Mucosa of rectum (tissue), 2 donors: ENCODE measurements around the gene PRDM1.

ENCODE experiments used
- H3K27ac ChIP-seq, 2 donors: one replicate each; pipeline ENCODE4 v1.7.0; 2013; ENCODE audit warnings: inconsistent platforms in 2 of 2, low read depth in 2 of 2, low read length in 2 of 2
- H3K27me3 ChIP-seq, 2 donors: one replicate each; pipeline ENCODE4 v1.7.0; 2013; ENCODE audit warnings: low read length in 2 of 2; ENCODE audit not compliant: control insufficient read depth in 2 of 2, insufficient read depth in 2 of 2
- H3K36me3 ChIP-seq, 2 donors: one replicate each; pipeline ENCODE4 v1.7.0; 2013; ENCODE audit warnings: low read length in 2 of 2; ENCODE audit not compliant: control insufficient read depth in 2 of 2, insufficient read depth in 2 of 2
- H3K4me1 ChIP-seq, 2 donors: one replicate each; pipeline ENCODE4 v1.7.0; 2013; ENCODE audit warnings: low read length in 2 of 2, mild to moderate bottlenecking in 1 of 2; ENCODE audit not compliant: control insufficient read depth in 2 of 2, insufficient read depth in 2 of 2
- H3K4me3 ChIP-seq, 2 donors: one replicate each; pipeline ENCODE4 v1.7.0; 2013; ENCODE audit warnings: low read length in 2 of 2
- H3K9ac ChIP-seq, 2 donors: one replicate each; pipeline ENCODE4 v1.7.0; 2013; ENCODE audit warnings: low read length in 2 of 2, low read depth in 1 of 2, mild to moderate bottlenecking in 1 of 2
- H3K9me3 ChIP-seq, 2 donors: one replicate each; pipeline ENCODE4 v1.7.0; 2013; ENCODE audit warnings: low read length in 2 of 2; ENCODE audit not compliant: control insufficient read depth in 2 of 2
- donor health status: healthy.
- donor health status: Normal muscosa, but diverticular disease.

Gene PRDM1

DNA sequence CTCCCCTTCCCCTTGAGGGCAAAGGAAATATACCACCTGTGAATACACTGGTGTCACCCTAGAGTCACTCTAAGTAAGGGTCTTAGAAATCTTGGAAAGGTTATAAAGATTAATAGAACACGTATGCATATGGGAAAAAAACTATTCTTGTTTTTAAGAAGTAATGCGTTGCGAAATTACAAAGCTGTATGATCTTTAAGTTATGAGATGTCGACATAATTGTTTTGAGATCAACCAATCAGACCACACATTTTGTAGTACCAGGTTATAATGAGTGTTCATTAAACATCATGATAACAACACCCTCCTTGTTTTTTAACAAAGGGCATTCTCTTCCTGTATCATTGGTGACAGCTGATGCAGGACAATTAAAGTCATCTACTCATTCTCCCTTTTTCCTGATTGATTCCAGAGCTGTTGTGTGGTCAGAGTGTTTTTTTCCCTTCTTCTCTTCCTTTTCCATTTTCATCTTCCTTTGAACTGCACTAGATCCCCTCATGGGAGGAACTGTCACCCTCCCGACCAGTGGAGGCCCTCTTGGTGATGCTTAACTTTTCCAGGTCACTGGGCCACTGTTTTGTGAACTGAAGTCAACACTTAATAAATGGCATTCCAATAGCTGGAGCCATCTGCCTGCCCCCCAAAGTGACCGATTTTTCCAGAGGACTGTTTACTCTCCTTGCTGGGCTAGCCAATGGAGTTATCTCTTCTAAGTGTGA is 37.0 kb downstream of the PRDM1 start:
- H3K4me1 ChIP-seq, result peaks cover 11 to 17% of the 10 kb centered on the region in 2 donors
- no peaks in the 10 kb centered on the region for H3K36me3 ChIP-seq
- H3K4me3 ChIP-seq, result no peak overlapping the region
- H3K27me3 ChIP-seq, result no peaks in the 10 kb centered on the region
- H3K27ac ChIP-seq, result no peak overlapping the region
- no peak overlapping the region for H3K9ac ChIP-seq
- H3K9me3 ChIP-seq, result no peaks in the 10 kb centered on the region

DNA sequence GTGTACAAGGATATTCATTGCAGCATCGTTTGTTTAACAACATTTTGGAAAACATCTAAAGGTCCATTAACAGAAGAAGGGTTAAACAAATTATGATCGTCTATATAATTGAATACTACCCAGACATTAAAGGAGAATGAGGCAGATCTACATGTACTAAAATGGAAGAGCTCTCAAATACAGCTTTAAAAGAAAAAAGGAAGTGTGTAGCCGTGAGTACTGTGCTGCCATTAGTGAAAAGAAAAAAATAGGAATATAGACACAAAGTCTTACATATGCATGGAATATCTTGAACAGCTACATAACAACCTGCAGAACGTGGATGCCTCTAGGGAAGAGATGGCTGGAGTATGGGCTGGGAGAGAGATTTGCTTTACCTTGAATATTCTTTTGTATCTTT is 37.9 kb downstream of the PRDM1 start:
- H3K4me1 ChIP-seq, result peaks cover 11 to 19% of the 10 kb centered on the region in 2 donors
- no peaks in the 10 kb centered on the region for H3K36me3 ChIP-seq
- H3K27me3 ChIP-seq, result no peaks in the 10 kb centered on the region
- no peaks in the 10 kb centered on the region for H3K9me3 ChIP-seq
- H3K9ac ChIP-seq, result no peak overlapping the region
- no peak overlapping the region for H3K4me3 ChIP-seq
- H3K27ac ChIP-seq, result no peak overlapping the region

DNA sequence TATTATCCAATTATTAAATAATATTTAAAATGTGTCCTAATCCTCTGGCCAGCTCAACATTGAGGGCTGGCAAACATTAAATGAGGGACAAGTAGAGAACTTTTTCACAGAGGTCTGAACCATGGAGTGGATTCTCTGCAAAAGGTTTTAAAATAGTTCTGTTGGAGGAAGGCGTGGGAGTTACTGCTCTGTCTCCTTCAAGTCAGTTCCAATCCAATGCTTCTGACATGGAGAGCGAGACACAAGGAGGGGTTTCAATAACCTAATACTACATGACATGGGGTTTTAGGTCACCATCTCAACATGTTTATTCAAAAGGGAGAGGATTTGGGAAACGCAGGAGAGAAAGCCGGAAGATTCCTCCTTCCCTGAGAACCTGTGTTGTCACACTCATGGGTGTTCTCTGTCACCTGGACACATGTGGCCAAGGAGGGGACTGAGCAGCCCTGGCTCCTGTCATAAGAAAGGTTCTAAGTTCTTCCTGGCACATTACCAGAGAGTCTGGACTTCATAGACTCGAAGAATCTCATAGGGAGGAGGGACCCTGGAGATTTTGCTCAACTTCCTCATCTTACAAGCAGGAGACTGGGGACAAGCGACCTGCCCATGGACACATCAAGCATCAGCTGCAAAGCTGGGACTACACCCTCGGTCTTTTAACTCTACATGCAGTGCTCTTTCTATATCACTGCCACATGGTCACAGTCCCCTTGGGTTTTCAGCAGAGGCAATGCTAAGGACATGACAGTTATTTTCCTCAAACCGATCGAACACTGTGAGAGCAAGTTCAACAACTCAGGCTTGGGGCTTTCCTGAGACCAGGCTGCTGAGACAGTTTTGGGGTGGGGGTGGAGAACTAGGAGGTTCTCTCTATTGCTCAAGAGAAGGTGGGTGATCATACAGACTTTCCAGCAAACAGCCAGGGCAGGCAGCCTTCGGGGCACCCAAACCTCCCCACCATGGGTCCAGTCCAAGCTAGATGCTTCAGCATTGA is 38.6 kb downstream of the PRDM1 start:
- peak overlapping the region in 1 of 2 donors; percentile 21 for H3K27ac ChIP-seq
- no peaks in the 10 kb centered on the region for H3K9me3 ChIP-seq
- peaks cover 16 to 18% of the 10 kb centered on the region in 2 donors for H3K4me1 ChIP-seq
- no peak overlapping the region for H3K4me3 ChIP-seq
- no peak overlapping the region for H3K9ac ChIP-seq
- no peaks in the 10 kb centered on the region for H3K27me3 ChIP-seq
- no peaks in the 10 kb centered on the region for H3K36me3 ChIP-seq

DNA sequence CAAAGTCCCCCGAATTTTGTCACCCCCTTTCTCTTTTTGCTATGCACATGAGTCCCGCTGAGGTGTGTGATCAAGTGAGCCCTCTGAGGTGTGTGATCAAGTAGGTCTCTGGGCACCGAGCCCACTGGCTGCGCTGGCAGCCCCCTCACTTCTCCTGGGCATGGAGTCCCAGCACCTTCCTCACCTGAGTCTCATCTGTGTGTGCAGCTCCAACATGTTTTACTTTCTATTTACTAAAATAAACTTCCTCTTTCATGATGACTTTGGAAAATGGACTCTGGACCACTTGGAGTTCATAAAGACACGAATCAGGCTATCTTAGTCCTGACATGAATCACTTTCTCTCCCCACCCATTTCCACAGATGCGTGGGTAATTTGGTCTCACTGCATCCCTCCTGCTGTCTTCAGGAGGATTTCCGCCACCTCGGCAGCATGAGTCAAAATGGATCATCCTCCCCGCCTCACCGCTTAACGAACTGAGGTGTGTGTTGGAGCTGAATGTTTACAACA is 39.8 kb downstream of the PRDM1 start:
- Histone ChIP-seq H3K4me3 (peak overlapping the region; percentile 53 to 71), H3K9ac (peak overlapping the region; percentile 16 to 38), H3K9me3 (no peaks in the 10 kb centered on the region), H3K36me3 (no peaks in the 10 kb centered on the region), H3K27ac (peak overlapping the region; percentile 69 to 79), H3K4me1 (peaks cover 16 to 24% of the 10 kb centered on the region in 2 donors), H3K27me3 (no peaks in the 10 kb centered on the region)

DNA sequence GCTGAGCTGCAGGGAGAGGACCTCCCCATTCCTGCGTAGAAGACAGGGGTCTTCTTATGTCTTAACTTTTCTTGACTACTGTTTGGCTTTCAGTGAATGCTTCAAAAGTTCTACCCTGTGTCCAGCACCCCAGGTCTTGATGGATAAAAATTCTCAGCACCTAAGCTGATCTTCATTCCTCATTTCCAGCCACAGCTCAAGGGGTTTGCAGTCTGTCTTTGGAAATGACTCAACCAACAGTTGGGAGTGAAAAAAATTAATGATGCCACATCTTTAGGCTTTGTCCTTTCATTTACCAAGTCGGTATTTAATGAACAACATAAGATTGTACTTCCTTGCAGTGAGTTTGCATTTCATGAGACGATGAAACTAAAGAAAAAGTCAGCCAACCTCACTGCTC is 40.3 kb downstream of the PRDM1 start:
- no peak overlapping the region for H3K9ac ChIP-seq
- no peaks in the 10 kb centered on the region for H3K36me3 ChIP-seq
- H3K4me1 ChIP-seq, result peaks cover 16 to 24% of the 10 kb centered on the region in 2 donors
- no peaks in the 10 kb centered on the region for H3K27me3 ChIP-seq
- peak overlapping the region in 1 of 2 donors; percentile 71 for H3K4me3 ChIP-seq
- no peaks in the 10 kb centered on the region for H3K9me3 ChIP-seq
- H3K27ac ChIP-seq, result peak overlapping the region; percentile 69 to 79

DNA sequence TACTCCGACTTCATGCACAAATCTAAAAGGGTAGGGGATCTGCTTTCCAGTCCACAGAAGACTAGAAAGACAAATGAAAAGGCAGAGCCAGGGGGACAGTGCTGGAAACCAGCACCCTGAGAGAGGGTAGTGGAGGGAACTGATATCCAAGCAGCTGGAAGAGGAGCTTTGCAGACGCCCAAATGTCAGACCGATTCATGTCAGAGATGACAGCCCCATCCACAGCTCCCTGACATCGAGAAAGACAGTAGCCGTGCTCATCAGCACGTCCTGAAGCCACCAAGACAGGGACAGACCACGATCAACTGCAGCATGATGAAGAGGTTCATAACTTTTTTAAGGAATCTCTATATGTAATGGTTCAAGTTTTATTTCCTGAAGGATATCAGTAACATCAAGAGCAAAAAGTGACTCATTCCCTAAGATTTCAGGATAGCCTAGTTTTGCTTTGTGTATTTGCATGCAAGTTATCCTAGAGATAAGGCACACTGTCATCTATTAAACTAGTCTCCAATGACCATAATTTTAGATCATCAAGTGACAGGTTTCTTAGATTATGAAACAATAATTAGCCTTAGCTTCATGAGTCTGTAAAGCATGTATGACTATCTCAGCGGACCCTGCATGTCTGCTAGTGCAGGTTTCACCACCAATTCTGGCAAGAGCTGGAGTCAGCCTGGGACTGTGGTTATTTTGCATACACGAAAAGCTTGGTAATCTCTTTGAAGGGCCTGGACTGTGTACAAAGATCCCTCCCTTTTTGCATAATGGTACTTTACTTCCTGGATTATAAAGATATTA is 43.0 kb downstream of the PRDM1 start:
- H3K4me1 ChIP-seq, result peaks cover 16 to 24% of the 10 kb centered on the region in 2 donors
- H3K36me3 ChIP-seq, result no peaks in the 10 kb centered on the region
- no peak overlapping the region for H3K9ac ChIP-seq
- H3K27ac ChIP-seq, result peak overlapping the region; percentile 49 to 62
- H3K27me3 ChIP-seq, result no peaks in the 10 kb centered on the region
- no peaks in the 10 kb centered on the region for H3K9me3 ChIP-seq
- H3K4me3 ChIP-seq, result peak overlapping the region; percentile 0 to 33

DNA sequence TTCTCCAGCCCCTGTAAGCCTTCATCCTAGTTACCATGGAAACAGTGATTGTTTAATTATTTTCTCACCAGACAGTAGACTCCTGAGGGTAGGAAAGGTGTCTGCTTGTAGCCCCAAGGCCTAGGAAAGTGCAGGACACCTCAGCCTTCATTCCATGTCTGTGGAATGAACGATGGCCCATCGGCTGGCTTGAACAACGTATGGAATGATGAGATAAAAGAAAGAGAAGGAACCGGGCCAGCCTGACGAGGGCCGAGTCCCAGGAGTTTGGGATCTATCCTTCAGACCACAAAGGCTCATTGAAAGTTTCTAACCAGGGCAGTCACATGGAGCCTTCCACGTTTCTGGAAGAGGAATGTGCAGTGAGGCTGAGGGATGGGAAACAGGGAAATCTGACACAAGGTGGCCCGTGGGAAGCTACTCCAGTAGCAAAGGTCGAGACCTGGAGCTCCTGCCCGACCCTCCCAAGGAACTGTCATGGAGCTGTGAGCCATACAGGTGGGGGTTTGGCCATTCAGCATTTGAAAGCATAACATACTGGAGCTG is 46.1 kb downstream of the PRDM1 start:
- Histone ChIP-seq H3K27ac (no peak overlapping the region), H3K36me3 (no peaks in the 10 kb centered on the region)

DNA sequence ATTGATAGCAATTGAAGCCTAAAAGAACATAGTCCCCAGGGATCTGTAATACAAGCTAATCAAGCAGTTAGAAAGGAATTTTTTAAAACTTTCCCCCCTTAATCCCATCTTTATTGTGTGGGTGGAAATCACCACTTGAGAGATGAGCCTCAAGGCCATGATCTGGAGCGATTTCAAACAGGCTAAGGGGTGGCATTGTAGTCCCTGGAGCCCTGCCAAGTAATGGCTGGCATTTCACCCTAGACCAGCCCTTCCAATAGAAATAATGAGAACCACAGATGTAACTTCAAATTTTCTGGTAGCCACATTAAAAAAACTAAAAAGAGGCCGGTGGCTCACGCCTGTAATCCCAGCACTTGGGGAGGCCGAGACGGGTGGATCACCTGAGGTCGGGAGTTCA is 46.9 kb downstream of the PRDM1 start:
- Histone ChIP-seq H3K27me3 (no peaks in the 10 kb centered on the region), H3K9ac (no peak overlapping the region), H3K27ac (no peak overlapping the region), H3K4me1 (peaks cover 6 to 21% of the 10 kb centered on the region in 2 donors), H3K36me3 (no peaks in the 10 kb centered on the region), H3K4me3 (no peak overlapping the region), H3K9me3 (no peaks in the 10 kb centered on the region)

More for the DNA sequence above, 46.1 kb downstream of the PRDM1 start:
- H3K4me3 ChIP-seq, result no peak overlapping the region
- no peaks in the 10 kb centered on the region for H3K27me3 ChIP-seq
- no peaks in the 10 kb centered on the region for H3K9me3 ChIP-seq
- peaks cover 5 to 21% of the 10 kb centered on the region in 2 donors for H3K4me1 ChIP-seq
- H3K9ac ChIP-seq, result no peak overlapping the region

DNA sequence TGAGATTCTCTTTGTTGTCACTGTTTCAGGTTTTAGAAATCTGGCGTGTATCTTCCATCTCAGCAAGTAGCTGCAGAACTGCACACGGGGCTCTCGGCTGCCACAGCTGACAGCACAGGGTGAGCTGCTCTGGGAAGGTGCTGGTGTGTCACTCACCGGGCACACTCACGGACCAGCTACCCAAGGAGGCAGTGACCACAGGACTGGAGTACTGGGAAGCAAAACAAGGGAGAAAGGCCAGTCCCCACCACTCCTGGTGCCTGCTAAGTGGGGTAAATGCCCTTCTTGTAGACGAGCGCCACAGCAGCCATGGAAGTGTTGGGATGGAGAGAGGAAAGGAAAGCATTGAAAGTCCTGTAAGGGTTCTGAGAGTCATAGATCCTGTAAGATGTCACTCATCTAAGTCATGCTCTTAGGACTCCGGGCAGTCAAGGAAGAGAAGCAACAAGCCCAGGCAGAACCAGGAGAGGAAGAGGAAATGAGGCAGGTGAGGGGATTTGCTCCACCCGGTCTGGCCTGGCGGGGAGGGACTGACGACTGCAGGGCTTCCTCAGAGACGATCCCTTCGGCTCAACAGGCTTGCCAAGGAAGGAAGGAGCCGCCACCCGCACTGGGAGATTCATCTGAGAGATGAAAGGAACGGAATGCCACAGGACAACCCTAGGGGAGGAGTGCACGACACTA is 48.1 kb downstream of the PRDM1 start:
- H3K4me1 ChIP-seq, result peaks cover 6 to 16% of the 10 kb centered on the region in 2 donors
- H3K27me3 ChIP-seq, result no peaks in the 10 kb centered on the region

More for the DNA sequence above, 48.1 kb downstream of the PRDM1 start:
- Histone ChIP-seq H3K9ac (no peak overlapping the region), H3K4me3 (no peak overlapping the region), H3K9me3 (no peaks in the 10 kb centered on the region), H3K36me3 (no peaks in the 10 kb centered on the region), H3K27ac (peak overlapping the region; percentile 62 to 74)
